ENCODE results near the gene HYCC1.
"Not testable (repeated sequence)": the region's sequence is repeated elsewhere in the genome, so short reads cannot be mapped to it uniquely, and the experiment has no call there.

The HYCC1 gene

DNA sequence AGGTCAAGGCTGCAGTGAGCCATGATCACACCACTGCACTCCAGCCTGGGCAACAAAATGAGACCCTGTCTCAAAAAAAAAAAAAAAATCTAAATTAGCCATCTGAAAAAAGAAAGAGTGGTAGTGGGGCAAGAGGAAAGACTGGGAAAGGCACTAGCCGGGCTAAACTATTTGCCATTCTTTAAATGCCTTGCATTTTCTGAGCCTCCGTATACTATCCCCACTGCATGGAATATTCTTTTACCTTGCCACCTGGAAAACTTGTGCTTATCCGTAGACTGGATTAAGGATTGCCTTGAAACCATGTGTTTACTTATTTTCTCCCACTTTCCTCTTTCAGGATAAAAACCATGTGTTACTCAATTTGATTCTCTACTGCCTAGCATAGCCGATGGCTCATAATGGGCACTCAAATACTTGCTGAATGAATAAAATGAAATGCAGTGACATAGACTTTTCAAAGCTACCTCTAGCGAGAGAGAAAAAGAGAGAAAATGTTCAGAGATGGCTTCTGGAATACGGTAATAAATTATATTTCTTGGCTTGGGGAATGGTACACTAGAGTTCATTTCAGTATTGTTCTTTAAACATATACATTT lies 30.6 kb downstream of the HYCC1 start:
- no peak overlapping the region for H3K4me3 ChIP-seq (ENCODE audit: low read length)
- DNase-seq (ENCODE audit: low read depth) = peak; percentile 43
- TF ChIP-seq, protein P1, sequence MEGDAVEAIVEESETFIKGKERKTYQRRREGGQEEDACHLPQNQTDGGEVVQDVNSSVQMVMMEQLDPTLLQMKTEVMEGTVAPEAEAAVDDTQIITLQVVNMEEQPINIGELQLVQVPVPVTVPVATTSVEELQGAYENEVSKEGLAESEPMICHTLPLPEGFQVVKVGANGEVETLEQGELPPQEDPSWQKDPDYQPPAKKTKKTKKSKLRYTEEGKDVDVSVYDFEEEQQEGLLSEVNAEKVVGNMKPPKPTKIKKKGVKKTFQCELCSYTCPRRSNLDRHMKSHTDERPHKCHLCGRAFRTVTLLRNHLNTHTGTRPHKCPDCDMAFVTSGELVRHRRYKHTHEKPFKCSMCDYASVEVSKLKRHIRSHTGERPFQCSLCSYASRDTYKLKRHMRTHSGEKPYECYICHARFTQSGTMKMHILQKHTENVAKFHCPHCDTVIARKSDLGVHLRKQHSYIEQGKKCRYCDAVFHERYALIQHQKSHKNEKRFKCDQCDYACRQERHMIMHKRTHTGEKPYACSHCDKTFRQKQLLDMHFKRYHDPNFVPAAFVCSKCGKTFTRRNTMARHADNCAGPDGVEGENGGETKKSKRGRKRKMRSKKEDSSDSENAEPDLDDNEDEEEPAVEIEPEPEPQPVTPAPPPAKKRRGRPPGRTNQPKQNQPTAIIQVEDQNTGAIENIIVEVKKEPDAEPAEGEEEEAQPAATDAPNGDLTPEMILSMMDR (conservative IDR thresholded peaks at IDR 0.05; ENCODE audit: low read length) = no peak

DNA sequence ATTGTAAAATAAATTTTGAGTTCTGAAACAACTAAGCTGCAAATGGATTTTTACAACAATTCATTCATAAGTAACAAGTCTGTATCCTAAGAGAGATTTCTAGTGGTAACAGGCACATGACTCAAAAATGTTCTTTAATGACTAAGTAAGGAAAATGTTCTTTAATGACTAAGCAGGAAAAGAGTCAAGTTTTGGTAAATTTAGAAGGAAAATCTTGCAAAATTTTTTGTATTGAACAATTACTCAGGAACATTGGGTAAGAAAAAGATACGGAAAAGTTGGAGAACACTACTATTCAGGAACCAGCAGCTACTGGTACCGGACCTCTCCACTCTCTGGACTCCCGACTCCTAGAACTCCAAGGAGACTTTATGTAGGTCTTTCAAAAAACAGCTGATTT lies 33.5 kb downstream of the HYCC1 start:
- no peak overlapping the region for H3K4me3 ChIP-seq (ENCODE audit: low read length)
- DNase-seq (ENCODE audit: low read depth) = peak; percentile 86
- TF ChIP-seq, protein P1 (conservative IDR thresholded peaks at IDR 0.05; ENCODE audit: low read length) = no peak

DNA sequence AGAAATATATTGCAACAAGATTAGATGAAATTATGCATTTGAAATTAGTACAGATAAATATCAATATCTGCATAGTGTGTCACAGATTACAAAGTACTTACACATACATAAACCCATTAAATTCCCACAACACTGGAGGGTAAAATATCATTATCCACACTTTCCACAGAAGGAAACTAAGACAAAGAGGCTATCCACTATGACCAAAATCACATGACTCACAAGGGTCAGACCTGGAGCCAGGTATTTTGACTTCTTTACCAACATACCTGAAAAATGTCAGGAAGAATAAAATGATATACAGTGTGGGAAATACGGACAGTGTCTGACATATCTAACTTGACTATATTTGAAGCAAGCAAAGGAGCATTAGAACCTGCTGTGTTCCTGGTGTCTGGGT lies 34.1 kb downstream of the HYCC1 start:
- H3K4me3 ChIP-seq (ENCODE audit: low read length) = no peak overlapping the region
- no peak for DNase-seq (ENCODE audit: low read depth)
- TF ChIP-seq, protein P1 (conservative IDR thresholded peaks at IDR 0.05; ENCODE audit: low read length) = no peak

DNA sequence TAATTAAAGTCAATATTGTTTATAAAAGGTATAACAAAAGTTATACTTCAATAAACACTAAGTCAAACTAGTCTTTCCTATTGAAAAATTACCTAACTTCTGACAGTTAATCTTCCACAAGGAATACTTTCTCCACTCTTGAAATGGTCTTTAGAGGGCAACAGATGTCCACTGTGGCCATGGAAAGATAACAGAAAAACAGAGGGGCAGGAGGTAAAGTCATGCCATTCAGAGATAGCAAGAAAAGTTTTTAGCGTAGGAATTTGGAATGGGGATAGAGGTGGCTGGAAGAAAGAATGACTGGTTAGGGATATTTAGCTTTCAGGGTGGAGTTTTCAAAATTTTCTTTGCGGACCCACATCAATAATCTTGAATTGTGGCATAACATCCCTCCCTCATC lies 34.7 kb downstream of the HYCC1 start:
- no peak overlapping the region for H3K4me3 ChIP-seq (ENCODE audit: low read length)
- DNase-seq (ENCODE audit: low read depth) = no peak
- TF ChIP-seq, protein P1 (conservative IDR thresholded peaks at IDR 0.05; ENCODE audit: low read length) = no peak

DNA sequence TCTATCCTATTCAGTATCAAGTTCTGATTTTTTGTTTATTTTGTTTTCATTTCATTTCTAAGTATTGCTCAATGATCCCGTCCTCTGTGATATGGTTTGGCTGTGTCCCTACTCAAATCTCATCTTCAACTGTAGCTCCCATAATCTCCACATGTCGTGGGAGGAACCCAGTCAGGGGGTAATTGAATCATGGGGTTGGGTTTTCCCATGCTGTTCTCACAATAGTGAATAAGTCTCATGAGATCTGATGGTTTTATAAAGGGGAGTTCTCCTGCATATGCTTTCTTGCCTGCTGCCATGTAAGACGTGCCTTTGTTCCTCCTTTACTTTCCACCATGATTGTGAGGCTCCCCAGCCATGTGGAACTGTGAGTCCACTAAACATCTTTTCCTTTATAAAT lies 39.3 kb downstream of the HYCC1 start:
- H3K4me3 ChIP-seq (ENCODE audit: low read length); DNase-seq (ENCODE audit: low read depth): not testable (repeated sequence)

DNA sequence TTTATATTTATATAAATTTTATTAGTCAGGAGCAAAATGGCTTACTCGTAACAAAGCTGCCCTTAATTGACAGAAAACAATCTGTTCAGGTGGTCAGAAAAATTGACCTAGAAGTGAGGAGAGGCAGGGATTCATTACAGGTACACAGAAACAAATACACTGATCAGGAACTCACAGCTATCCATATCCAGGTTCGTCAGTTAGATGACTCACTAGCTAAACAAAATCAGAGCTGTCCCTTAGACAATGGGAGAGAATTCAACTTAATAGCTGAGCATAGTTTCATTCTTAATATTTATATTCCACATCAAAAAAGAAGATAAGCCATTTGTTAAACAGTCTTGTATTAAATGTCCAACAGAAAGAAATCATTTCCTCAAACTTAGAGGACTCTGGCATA lies 41.7 kb downstream of the HYCC1 start:
- no peak overlapping the region for H3K4me3 ChIP-seq (ENCODE audit: low read length)
- TF ChIP-seq, protein P1 (conservative IDR thresholded peaks at IDR 0.05; ENCODE audit: low read length) = no peak
- no peak for DNase-seq (ENCODE audit: low read depth)

DNA sequence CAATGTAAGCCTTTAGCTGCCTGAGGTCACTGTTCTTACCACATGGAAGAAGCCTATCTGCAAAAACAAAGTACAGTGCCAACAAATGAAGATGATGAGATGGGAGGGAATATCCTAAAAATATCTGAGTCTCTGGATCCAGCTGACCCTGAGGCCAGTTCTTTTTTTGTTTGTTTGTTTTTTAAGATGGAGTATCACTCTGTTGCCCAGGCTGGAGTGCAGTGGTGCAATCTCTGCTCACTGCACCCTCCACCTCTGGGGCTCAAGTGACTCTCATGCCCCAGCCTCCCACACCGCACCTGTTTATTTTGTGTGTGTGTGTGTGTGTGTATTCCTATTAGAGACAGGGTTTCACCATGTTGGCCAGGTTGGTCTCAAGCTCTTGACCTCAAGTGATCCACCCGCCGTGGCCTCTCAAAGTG lies 44.9 kb downstream of the HYCC1 start:
- no peak overlapping the region for H3K4me3 ChIP-seq (ENCODE audit: low read length)
- TF ChIP-seq, protein P1 (conservative IDR thresholded peaks at IDR 0.05; ENCODE audit: low read length) = no peak

More for the DNA sequence above, 44.9 kb downstream of the HYCC1 start:
- no peak for DNase-seq (ENCODE audit: low read depth)
